Fibroblast of lung (primary cell): ENCODE measurements around the gene SFTA2.

Experiments
- CTCF ChIP-seq, 2 donors: IDR thresholded peaks in 1 of 2; conservative IDR thresholded peaks in 1 of 2; 1 replicate in 1 of 2; 2 replicates in 1 of 2; pipeline ENCODE4 v1.5.1; 2011 to 2012; ENCODE audit warnings: low read length in 2 of 2, control low read depth in 1 of 2, inconsistent platforms in 1 of 2, low read depth in 1 of 2, mild to moderate bottlenecking in 1 of 2
- EZH2 ChIP-seq: IDR thresholded peaks from 2 replicates; pipeline ENCODE4 v1.5.1; 2012; ENCODE audit warnings: low read length, control low read depth, mild to moderate bottlenecking; ENCODE audit errors: missing control alignments

DNA sequence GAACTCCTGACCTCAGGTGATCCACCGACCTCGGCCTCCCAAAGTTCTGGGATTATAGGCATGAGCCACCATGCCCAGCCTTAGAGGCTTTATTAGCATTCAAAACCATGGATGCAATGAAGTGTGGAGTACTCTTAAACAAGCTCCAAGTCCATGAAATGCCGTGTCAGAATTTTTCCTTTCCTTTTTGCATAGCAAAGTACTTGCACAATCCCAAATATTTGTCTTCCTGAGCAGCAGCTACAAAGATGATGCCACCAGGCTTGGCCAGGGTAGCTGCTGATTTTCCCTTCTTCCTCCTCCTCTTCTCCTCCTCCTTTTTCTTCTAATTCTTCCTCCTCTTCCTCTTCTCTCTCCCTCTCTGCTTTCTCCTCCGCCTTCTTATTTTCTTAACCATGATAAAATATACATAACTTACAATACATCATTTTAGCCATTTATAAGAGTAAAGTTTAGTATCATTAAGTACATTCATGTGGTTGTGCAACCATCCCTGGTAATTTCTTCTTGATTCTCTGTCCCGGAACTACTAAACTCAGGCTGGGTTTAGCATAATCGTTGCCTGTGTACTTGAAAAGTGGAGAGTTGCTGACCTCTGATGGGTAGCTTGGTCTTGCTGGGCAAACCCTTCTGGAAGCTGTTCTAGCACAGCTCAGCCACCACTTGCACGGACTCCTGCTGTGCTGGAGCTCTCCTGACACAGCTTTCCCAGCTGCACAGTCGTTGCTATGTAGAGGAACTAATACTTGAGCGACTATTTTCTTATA, 29.1 kb upstream of the SFTA2 start:
- TF ChIP-seq CTCF (conservative IDR thresholded peaks at IDR 0.05 in 1 of 2, IDR thresholded peaks at IDR 0.05 in 1 of 2; ENCODE audit: low read depth in 1 of 2, low read length in 2 of 2) (no peak), EZH2 (no peak)
